Chondrocyte (in vitro differentiated cells): ENCODE measurements around the gene ADARB2. TPM values are rescaled to one million over a fixed set of nuclear protein-coding genes. Genes with fewer than 3 reads are reported as not detected.

ENCODE experiments used
- DNase-seq: peaks from one replicate; pipeline ENCODE4 v3.0.0; 2021; ENCODE audit warnings: mixed read lengths, low spot score
- H3K27ac Mint-ChIP-seq: one replicate; pipeline ENCODE4 v1.8.0; 2021; ENCODE audit warnings: mild to moderate bottlenecking, moderate library complexity, mixed read lengths; ENCODE audit not compliant: unreplicated experiment
- H3K27me3 Mint-ChIP-seq: 2 replicates; pipeline ENCODE4 v1.8.0; 2021; ENCODE audit warnings: low read depth, mixed read lengths
- H3K36me3 Mint-ChIP-seq: 2 replicates; pipeline ENCODE4 v1.8.0; 2021; ENCODE audit warnings: low read depth, mixed read lengths
- H3K4me1 Mint-ChIP-seq: 2 replicates; pipeline ENCODE4 v1.8.0; 2021; ENCODE audit warnings: low read depth, mild to moderate bottlenecking, mixed read lengths
- H3K4me3 Mint-ChIP-seq: one replicate; pipeline ENCODE4 v1.8.0; 2021; ENCODE audit warnings: mild to moderate bottlenecking, moderate library complexity, mixed read lengths; ENCODE audit not compliant: unreplicated experiment
- H3K9me3 Mint-ChIP-seq: 2 replicates; pipeline ENCODE4 v1.8.0; 2021; ENCODE audit warnings: low read depth, mixed read lengths
- total RNA-seq: library from RNA; stranded (reverse); gene quantifications from 3 replicates; pipeline ENCODE4 v1.2.1, GENCODE V29; 2021
- TF ChIP-seq, protein P1 (sequence below): fragments of 200-600 bp; sonication (generic); IDR thresholded peaks from 2 replicates; pipeline ENCODE4 v1.5.0; 2021; ENCODE audit warnings: antibody characterized with exemption, mild to moderate bottlenecking, moderate library complexity

The ADARB2 gene
- total RNA-seq, 1 donor from 2014 or later: 3.3 TPM

DNA sequence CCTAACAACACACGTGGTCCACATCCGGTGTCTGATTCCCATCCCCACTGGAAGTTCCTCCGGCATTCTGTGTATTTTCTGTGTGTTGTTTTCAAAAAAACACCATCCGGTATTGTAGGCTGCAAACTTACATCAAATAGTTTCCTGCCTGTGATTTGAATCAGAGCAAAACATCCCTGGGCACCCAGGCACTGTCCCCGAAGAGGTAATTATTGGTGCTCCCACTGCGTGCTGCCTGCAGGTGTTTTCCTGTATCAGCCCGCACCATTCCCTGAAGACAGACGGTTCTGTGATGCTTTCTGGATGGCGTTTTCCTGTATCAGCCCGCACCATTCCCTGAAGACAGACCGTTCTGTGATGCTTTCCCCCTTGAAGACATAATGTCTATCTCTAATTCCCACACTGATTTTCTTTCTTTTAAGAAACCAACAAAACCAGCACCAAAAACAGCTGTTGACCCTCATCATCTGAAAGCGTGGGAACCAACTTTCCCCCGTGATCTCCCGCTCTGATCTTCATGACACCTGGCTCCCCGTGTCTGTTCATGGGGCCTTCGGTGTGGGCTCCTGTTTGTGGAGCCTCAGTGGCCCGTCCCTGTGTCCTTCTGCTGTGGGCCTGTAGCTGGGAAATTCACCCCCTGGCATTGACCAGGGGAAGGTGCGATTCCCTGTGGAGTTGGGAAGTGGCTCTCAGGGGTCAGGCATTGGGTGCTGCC, 205.3 kb downstream of the ADARB2 start:
- H3K27ac Mint-ChIP-seq: no peak overlapping the region
- H3K4me1 Mint-ChIP-seq: no peaks in the 10 kb centered on the region
- TF ChIP-seq, protein P1, sequence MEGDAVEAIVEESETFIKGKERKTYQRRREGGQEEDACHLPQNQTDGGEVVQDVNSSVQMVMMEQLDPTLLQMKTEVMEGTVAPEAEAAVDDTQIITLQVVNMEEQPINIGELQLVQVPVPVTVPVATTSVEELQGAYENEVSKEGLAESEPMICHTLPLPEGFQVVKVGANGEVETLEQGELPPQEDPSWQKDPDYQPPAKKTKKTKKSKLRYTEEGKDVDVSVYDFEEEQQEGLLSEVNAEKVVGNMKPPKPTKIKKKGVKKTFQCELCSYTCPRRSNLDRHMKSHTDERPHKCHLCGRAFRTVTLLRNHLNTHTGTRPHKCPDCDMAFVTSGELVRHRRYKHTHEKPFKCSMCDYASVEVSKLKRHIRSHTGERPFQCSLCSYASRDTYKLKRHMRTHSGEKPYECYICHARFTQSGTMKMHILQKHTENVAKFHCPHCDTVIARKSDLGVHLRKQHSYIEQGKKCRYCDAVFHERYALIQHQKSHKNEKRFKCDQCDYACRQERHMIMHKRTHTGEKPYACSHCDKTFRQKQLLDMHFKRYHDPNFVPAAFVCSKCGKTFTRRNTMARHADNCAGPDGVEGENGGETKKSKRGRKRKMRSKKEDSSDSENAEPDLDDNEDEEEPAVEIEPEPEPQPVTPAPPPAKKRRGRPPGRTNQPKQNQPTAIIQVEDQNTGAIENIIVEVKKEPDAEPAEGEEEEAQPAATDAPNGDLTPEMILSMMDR: no peak
- DNase-seq: no peak
- H3K36me3 Mint-ChIP-seq: no peaks in the 10 kb centered on the region
- peaks cover 15% of the 10 kb centered on the region for H3K27me3 Mint-ChIP-seq
- H3K4me3 Mint-ChIP-seq: no peak overlapping the region
- H3K9me3 Mint-ChIP-seq: no peaks in the 10 kb centered on the region

DNA sequence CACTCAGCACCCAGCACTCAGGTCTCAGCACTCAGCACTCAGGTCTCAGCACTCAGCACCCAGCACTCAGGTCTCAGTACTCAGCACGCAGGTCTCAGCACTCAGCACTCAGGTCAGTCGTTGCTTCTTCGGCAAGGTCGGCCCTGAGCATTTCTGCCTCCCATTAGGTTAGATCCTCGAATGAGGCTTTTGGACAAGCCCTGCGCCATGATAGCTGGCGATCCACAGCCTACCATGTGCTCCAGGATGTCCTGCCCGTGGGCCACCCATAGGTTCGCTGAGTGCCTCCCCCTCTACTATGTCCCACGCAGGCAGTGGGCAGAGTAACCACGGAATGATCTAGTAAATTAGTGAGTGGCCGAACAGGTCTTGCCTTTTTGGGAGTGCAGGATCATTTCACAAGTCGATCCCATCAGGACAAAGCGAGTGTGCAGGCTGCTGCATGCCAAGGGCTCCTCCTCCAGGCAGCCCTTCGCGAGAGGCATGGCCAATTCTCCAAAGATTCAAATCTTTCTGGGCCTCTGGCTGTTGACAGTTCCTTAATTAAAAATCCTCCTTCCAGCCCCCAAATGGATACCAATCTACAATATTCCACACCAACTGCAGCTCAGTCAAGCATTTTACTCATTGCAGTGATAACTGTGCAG, 206.3 kb downstream of the ADARB2 start:
- H3K27ac Mint-ChIP-seq: no peak overlapping the region
- no peak for DNase-seq
- H3K9me3 Mint-ChIP-seq: no peaks in the 10 kb centered on the region

DNA sequence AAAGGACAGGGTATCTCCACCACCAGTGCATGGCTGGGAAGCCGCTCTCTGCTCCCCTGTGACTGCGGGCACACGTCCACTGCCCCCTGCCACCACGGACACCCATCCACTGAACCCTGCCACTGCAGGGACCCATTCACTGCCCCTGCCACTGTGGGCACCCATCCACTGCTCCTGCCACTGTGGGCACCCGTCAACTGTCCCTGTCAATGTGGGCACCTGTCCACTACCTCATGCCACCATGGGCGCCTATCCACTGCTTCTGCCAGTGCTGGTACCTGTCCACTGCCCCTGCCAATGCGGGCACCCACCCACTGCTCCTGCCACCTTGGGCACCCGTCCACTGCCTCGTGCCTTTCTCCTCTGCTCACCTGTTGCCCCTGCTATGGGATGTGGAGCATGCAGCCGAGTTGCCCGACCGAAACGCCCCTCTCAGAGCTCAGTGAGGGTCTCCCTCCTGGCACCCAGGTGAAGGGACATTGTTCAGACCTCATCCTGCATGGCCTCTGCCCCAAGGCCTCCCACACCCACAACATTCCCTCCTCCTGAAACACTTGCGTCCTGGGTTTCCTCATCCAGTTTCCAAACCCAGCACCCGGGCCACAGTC, 207.4 kb downstream of the ADARB2 start:
- no peak for DNase-seq
- TF ChIP-seq, protein P1: no peak
- Mint-ChIP-seq H3K27ac (no peak overlapping the region), H3K4me1 (no peaks in the 10 kb centered on the region), H3K9me3 (no peaks in the 10 kb centered on the region), H3K36me3 (no peaks in the 10 kb centered on the region), H3K27me3 (peaks cover 18% of the 10 kb centered on the region), H3K4me3 (no peak overlapping the region)

More for the DNA sequence above, 206.3 kb downstream of the ADARB2 start:
- Mint-ChIP-seq H3K4me3 (no peak overlapping the region), H3K27me3 (peaks cover 15% of the 10 kb centered on the region), H3K4me1 (no peaks in the 10 kb centered on the region), H3K36me3 (no peaks in the 10 kb centered on the region)
- TF ChIP-seq, protein P1: no peak

DNA sequence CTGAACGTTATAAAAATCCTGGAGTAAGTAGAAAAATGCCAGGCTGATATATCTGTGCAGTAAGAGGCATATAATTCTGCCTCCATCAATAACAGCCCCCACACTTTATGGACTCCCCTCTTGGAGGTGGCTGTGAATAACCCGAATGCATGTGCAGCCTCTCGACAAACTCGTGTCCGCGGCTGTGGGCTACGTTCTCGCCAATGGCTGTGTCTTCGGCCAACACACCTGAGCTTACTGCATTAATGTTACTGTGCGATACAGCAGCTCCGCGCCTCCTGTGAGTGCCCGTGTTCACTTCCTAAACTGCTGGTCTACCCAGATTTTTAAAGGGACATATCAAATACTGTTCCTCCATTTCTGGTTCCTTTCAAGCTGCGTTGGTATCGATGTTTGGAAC, 209.4 kb downstream of the ADARB2 start:
- TF ChIP-seq, protein P1: no peak
- H3K27ac Mint-ChIP-seq: no peak overlapping the region
- H3K4me3 Mint-ChIP-seq: no peak overlapping the region
- no peaks in the 10 kb centered on the region for H3K36me3 Mint-ChIP-seq
- no peaks in the 10 kb centered on the region for H3K4me1 Mint-ChIP-seq
- no peaks in the 10 kb centered on the region for H3K9me3 Mint-ChIP-seq
- no peak for DNase-seq
- peaks cover 20% of the 10 kb centered on the region for H3K27me3 Mint-ChIP-seq

DNA sequence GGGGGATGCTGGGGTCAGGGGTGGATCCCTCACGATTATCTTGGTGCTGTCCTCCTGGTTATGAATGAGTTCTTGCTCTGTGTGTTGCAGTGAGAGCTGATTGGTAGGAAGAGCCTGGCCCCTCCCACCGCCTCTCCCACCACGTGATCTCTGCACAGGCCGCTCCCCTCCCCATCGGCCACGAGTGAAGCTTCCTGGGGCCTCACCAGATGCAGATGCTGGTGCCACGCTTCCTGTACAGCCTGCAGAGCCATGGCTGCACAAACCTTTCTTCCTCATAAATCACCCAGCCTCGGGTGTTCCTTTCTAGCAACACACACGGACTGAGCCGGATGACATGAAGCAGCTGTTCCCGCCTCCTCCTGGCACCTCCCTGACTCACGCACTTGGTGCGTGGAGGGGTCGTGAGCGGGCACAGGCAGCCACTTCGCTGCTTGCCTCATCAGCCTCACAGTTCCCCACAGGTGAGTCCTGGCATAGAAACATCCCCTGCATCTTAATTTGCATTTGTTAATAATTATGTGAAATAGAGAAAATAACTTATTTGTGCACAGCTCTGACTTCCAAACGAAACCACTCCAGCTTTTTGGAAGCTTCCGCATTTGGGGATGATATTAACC, 210.8 kb downstream of the ADARB2 start:
- Mint-ChIP-seq H3K4me1 (peaks cover 6% of the 10 kb centered on the region), H3K27me3 (peaks cover 20% of the 10 kb centered on the region), H3K9me3 (no peaks in the 10 kb centered on the region), H3K4me3 (no peak overlapping the region), H3K36me3 (no peaks in the 10 kb centered on the region), H3K27ac (no peak overlapping the region)
- no peak for DNase-seq
- TF ChIP-seq, protein P1: no peak
